ENCODE measurements around the gene DUOX2. TPM values are rescaled to one million over a fixed set of nuclear protein-coding genes. Genes with fewer than 3 reads are reported as not detected.

The DUOX2 gene
- total and polyA plus RNA-seq, 2 of the 13 experiments (the other 11 are each of a cell fraction or from before 2014, with no cell fraction given), result 0.08 TPM; not detected in 1

- TF ChIP-seq, protein P1, sequence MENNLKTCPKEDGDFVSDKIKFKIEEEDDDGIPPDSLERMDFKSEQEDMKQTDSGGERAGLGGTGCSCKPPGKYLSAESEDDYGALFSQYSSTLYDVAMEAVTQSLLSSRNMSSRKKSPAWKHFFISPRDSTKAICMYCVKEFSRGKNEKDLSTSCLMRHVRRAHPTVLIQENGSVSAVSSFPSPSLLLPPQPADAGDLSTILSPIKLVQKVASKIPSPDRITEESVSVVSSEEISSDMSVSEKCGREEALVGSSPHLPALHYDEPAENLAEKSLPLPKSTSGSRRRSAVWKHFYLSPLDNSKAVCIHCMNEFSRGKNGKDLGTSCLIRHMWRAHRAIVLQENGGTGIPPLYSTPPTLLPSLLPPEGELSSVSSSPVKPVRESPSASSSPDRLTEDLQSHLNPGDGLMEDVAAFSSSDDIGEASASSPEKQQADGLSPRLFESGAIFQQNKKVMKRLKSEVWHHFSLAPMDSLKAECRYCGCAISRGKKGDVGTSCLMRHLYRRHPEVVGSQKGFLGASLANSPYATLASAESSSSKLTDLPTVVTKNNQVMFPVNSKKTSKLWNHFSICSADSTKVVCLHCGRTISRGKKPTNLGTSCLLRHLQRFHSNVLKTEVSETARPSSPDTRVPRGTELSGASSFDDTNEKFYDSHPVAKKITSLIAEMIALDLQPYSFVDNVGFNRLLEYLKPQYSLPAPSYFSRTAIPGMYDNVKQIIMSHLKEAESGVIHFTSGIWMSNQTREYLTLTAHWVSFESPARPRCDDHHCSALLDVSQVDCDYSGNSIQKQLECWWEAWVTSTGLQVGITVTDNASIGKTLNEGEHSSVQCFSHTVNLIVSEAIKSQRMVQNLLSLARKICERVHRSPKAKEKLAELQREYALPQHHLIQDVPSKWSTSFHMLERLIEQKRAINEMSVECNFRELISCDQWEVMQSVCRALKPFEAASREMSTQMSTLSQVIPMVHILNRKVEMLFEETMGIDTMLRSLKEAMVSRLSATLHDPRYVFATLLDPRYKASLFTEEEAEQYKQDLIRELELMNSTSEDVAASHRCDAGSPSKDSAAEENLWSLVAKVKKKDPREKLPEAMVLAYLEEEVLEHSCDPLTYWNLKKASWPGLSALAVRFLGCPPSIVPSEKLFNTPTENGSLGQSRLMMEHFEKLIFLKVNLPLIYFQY (CRISPR knock-in tag; IDR thresholded peaks at IDR 0.05; ENCODE audit: borderline replicate concordance), result no peak
- no peak for TF ChIP-seq ZNF879 (CRISPR knock-in tag; IDR thresholded peaks at IDR 0.05)
- TF ChIP-seq MXD3 (CRISPR knock-in tag; IDR thresholded peaks at IDR 0.05), result no peak
- TF ChIP-seq ZNF501 (CRISPR knock-in tag; IDR thresholded peaks at IDR 0.05), result 0 out of 2 replicates have a peak, but pooled peaks have one; percentile 17
- 0 out of 2 replicates have a peak, but pooled peaks have one; percentile 24 for TF ChIP-seq ZNF574 (CRISPR knock-in tag; IDR thresholded peaks at IDR 0.05)
- no peak for TF ChIP-seq ARNT2 (CRISPR knock-in tag; IDR thresholded peaks at IDR 0.05; ENCODE audit: low read depth)
- peak; percentile 70; the same call in 1 of the 2 replicates for TF ChIP-seq KDM2A (CRISPR knock-in tag; IDR thresholded peaks at IDR 0.05; ENCODE audit: borderline replicate concordance, low read depth)
- TF ChIP-seq, protein P2, sequence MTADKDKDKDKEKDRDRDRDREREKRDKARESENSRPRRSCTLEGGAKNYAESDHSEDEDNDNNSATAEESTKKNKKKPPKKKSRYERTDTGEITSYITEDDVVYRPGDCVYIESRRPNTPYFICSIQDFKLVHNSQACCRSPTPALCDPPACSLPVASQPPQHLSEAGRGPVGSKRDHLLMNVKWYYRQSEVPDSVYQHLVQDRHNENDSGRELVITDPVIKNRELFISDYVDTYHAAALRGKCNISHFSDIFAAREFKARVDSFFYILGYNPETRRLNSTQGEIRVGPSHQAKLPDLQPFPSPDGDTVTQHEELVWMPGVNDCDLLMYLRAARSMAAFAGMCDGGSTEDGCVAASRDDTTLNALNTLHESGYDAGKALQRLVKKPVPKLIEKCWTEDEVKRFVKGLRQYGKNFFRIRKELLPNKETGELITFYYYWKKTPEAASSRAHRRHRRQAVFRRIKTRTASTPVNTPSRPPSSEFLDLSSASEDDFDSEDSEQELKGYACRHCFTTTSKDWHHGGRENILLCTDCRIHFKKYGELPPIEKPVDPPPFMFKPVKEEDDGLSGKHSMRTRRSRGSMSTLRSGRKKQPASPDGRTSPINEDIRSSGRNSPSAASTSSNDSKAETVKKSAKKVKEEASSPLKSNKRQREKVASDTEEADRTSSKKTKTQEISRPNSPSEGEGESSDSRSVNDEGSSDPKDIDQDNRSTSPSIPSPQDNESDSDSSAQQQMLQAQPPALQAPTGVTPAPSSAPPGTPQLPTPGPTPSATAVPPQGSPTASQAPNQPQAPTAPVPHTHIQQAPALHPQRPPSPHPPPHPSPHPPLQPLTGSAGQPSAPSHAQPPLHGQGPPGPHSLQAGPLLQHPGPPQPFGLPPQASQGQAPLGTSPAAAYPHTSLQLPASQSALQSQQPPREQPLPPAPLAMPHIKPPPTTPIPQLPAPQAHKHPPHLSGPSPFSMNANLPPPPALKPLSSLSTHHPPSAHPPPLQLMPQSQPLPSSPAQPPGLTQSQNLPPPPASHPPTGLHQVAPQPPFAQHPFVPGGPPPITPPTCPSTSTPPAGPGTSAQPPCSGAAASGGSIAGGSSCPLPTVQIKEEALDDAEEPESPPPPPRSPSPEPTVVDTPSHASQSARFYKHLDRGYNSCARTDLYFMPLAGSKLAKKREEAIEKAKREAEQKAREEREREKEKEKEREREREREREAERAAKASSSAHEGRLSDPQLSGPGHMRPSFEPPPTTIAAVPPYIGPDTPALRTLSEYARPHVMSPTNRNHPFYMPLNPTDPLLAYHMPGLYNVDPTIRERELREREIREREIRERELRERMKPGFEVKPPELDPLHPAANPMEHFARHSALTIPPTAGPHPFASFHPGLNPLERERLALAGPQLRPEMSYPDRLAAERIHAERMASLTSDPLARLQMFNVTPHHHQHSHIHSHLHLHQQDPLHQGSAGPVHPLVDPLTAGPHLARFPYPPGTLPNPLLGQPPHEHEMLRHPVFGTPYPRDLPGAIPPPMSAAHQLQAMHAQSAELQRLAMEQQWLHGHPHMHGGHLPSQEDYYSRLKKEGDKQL (CRISPR knock-in tag; IDR thresholded peaks at IDR 0.05; ENCODE audit: low read depth), result no peak
- TF ChIP-seq, protein P3, sequence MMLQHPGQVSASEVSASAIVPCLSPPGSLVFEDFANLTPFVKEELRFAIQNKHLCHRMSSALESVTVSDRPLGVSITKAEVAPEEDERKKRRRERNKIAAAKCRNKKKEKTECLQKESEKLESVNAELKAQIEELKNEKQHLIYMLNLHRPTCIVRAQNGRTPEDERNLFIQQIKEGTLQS (CRISPR knock-in tag; IDR thresholded peaks at IDR 0.05), result 0 out of 2 replicates have a peak, but pooled peaks have one; percentile 36
- TF ChIP-seq ZNF737 (CRISPR knock-in tag; IDR thresholded peaks at IDR 0.05; ENCODE audit: borderline replicate concordance), result no peak
- TF ChIP-seq BRCA1 (CRISPR knock-in tag; IDR thresholded peaks at IDR 0.05), result no peak
- peak; percentile 64; the same call in 1 of the 2 replicates for TF ChIP-seq TBX2 (CRISPR knock-in tag; IDR thresholded peaks at IDR 0.05; ENCODE audit: borderline replicate concordance)
- TF ChIP-seq SMC3 (IDR thresholded peaks at IDR 0.05; ENCODE audit: low read length), result peak; percentile 69
- TF ChIP-seq ZNF430 (CRISPR knock-in tag; IDR thresholded peaks at IDR 0.05), result no peak
- TF ChIP-seq YY1 (IDR thresholded peaks at IDR 0.05; ENCODE audit: insufficient read depth, insufficient replicate concordance, low read depth, low read length), result peak; percentile 9
Observed at GRCh38 chr15:45162771-45163507, 49.0 kb upstream of the DUOX2 start (continued).
